VCaP (cell line): ENCODE data around the gene PGGHG.
A peak's percentile ranks its signal among the peaks of the same experiment; 100 is the strongest.
"Not testable (repeated sequence)": the region's sequence is repeated elsewhere in the genome, so short reads cannot be mapped to it uniquely, and the experiment has no call there.

ENCODE experiments used
- H3K27ac ChIP-seq: fragments of 450-650 bp; 2 replicates; pipeline ENCODE4 v1.5.1; 2017
- CTCF ChIP-seq: fragments of 450-650 bp; conservative IDR thresholded peaks from 2 replicates; pipeline ENCODE4 v1.5.1; 2017; ENCODE audit warnings: mild to moderate bottlenecking, moderate library complexity

The PGGHG gene

GRCh38 chr11:257766-258493 lies 31.0 kb upstream of the PGGHG start:
- TF ChIP-seq CTCF = peak; percentile 67
- H3K27ac ChIP-seq = no peak overlapping the region

- TF ChIP-seq CTCF = no peak
Measured at GRCh38 chr11:259413-259812, 29.5 kb upstream of the PGGHG start.

GRCh38 chr11:261624-262023 lies 27.3 kb upstream of the PGGHG start:
- H3K27ac ChIP-seq = no peak overlapping the region

More at GRCh38 chr11:259413-259812, 29.5 kb upstream of the PGGHG start:
- H3K27ac ChIP-seq = no peak overlapping the region

GRCh38 chr11:266676-267439 lies 22.1 kb upstream of the PGGHG start:
- no peak for TF ChIP-seq CTCF
- no peak overlapping the region for H3K27ac ChIP-seq

More at GRCh38 chr11:261624-262023, 27.3 kb upstream of the PGGHG start:
- no peak for TF ChIP-seq CTCF

- H3K27ac ChIP-seq = no peak overlapping the region
Measured at GRCh38 chr11:267491-267994, 21.4 kb upstream of the PGGHG start.

GRCh38 chr11:268716-269145 lies 20.2 kb upstream of the PGGHG start:
- peak; percentile 40 for TF ChIP-seq CTCF
- not testable (repeated sequence) for H3K27ac ChIP-seq

More at GRCh38 chr11:267491-267994, 21.4 kb upstream of the PGGHG start:
- no peak for TF ChIP-seq CTCF

GRCh38 chr11:269146-269890 lies 19.6 kb upstream of the PGGHG start:
- no peak for TF ChIP-seq CTCF
- no peak overlapping the region for H3K27ac ChIP-seq
